GM12801 (cell line): ENCODE results near the gene PRLH.

Experiments used
- TF ChIP-seq, protein P1 (sequence below): IDR thresholded peaks from one replicate; pipeline ENCODE4 v1.5.1; 2011; ENCODE audit warnings: control low read depth; ENCODE audit not compliant: insufficient read length; ENCODE audit errors: extremely low read depth

PRLH gene

DNA sequence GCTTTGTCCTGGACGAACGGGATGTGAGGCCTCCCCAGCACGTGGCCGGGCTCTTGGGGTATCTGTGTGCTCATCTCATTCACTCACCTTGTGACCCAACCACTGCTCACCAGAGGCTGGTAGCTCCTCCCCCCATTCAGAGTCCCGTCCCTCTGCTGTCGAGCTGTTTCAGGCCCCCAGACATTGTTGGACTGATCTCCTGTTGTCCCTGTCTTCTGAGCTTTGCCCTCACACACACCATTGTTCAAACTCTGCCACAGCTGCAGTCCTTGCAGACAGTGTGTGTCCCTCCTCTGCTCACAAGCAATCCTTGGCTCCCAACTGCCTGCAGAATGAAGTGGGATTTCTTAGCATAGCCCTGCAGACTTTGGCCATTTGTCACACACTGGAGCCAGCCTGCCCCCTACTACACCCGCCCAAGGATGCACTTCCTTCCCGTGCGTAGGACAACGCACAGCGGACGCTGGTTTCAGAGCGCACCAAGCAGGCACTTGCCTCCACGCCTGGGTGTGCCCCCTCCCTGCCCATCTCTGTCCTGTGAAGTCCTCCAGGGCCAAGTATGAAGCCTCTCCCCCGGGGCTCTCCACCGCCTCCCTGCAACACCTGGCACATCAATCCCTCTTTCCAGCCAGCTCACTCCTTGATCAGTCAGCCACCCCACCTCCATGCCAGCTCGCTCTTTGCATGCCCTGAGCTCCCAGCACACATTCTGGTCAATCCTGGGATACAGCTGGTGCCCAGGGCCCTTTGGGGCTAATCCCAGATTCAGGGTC lies 16.5 kb upstream of the PRLH start:
- TF ChIP-seq, protein P1, sequence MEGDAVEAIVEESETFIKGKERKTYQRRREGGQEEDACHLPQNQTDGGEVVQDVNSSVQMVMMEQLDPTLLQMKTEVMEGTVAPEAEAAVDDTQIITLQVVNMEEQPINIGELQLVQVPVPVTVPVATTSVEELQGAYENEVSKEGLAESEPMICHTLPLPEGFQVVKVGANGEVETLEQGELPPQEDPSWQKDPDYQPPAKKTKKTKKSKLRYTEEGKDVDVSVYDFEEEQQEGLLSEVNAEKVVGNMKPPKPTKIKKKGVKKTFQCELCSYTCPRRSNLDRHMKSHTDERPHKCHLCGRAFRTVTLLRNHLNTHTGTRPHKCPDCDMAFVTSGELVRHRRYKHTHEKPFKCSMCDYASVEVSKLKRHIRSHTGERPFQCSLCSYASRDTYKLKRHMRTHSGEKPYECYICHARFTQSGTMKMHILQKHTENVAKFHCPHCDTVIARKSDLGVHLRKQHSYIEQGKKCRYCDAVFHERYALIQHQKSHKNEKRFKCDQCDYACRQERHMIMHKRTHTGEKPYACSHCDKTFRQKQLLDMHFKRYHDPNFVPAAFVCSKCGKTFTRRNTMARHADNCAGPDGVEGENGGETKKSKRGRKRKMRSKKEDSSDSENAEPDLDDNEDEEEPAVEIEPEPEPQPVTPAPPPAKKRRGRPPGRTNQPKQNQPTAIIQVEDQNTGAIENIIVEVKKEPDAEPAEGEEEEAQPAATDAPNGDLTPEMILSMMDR = no peak

DNA sequence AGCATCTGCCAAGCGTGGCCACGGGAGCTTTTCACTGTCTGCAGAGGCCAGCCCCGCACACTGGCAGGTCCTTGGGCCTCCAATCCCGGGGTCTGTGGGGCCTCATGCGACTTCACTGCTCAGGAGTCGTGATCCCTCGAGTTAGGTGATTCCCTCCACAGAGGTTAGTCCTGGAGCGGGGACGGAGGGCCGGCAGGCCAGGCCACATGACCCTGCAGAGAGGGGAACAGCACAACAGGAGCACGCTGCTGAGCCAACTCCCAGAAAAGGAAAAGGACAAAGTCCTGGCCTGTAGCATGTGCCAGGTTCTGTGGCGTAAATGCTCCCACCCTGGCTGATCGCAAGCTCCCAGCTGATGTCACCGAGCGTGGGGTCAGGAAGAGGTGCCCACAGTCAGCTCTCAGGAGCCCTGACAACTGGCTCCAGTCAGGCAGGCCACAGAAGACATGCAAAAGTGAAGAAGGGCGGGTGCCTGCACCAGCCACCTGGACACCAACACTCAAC lies 15.3 kb upstream of the PRLH start:
- TF ChIP-seq, protein P1 = no peak

DNA sequence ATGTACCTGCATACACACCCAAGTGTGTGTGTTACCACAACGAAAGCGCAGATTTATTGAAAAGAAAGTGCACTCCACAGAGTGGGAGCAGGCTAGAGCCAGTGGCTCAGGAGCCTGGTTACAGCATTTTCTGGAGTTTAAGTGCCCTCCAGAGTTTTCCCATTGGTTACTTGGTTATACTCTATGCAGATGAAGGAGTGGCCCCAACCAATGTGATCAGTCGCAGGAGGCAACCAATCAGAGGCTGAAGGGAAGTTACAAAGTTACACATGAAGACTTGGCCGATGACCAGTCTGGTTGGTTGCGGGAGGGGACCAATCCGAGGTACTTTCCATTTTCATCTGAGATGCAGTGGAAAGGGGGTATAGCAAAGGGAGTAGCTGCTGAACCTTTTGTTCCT lies 13.5 kb upstream of the PRLH start:
- TF ChIP-seq, protein P1 = no peak

DNA sequence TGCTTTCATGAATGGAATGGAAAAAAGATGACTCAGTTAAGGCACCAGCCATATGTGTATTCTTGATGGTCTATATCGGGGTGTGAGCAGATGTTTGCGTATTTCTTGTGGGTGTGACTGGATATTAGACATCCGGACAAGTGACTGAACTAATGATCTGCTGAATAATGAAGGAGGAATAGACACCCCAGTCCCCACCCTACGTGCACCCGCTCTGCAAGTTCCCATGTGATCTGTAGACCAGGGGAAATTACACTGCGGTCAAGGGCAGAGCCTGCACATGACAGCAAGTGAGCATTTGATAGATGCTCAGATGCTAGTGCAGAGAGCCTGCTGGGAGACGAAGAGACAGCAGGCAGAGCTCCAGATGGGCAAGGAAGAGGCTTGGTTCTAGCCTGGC lies 12.4 kb upstream of the PRLH start:
- TF ChIP-seq, protein P1 = no peak

DNA sequence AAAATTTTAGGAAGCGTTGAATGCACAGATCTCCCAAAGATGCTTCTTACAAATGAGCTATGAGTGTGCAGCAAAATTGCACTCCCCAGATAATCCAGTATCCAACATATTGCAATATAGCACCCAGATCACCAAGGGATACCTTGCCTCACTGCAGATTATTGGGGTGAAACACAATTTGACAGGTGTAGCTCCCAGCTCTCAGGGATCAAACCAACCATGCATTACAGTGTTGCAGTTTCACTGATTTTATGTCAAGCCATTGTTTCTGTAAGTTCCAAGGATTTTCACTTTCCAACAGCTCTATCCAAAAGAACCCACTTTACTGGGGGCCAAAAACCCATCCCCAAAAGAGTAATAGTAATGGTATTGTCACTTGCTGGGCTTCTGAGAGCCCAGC lies 10.8 kb upstream of the PRLH start:
- TF ChIP-seq, protein P1 = no peak

DNA sequence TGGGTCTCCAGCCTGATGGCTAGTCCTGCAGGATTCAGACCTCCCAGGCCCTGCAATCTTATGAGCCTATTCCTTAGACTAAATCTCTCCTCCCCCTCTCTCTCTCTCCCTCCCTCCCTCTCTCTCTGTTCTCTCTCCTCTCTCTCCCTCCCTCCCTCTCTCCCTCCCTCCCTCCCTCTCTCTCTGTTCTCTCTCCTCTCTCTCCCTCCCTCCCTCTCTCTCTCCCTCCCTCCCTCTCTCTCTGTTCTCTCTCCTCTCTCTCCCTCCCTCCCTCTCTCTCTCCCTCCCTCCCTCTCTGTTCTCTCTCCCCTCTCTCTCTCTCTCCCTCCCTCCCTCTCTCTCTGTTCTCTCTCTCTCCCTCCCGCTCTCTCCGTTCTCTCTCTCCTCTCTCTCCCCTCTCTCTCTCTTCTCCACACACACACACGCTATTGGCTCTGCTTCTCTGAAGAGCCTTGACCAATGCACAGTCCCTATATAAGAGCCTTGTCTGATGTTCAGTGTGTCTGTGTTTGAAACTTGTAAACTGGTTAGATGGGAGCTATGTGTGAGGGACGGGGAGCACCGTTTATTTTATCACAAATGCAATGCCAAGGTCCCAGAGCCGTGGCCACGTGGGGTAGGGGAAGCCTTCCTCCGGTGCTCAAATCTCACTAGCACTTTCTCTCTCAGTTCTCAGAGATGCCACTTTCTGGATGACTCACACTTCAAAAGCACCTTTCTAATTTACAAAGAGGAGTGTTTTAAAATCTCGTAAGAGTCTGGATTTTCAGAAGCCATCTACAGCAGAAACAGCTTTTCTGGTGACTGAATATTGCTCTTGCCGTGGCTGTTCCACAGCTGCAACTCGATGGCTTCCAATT lies 9.4 kb upstream of the PRLH start:
- TF ChIP-seq, protein P1 = no peak

DNA sequence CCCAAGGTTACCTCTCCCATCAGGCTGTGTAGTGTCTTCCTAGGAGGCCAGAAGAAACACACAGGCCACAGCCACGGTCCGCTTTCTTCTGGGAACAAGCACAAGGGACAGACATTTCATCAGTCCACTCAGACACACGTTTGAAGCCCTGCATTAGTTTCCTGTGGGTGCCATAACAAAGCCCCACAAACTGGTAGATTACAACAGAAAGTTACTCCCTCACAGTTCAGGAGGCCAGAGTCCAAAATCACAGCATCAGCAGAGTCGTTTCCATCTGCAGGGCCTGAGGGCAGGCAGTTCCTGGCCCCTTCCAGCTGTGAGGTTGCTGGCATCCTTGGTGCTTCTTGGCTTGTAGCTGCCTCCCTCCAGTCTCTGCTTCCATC lies 8.8 kb upstream of the PRLH start:
- TF ChIP-seq, protein P1 = no peak
